ENCODE results near the gene AFG3L2. TPM values are rescaled to one million over a fixed set of nuclear protein-coding genes. Genes with fewer than 3 reads are reported as not detected.
A peak's percentile ranks its signal among the peaks of the same experiment; 100 is the strongest.

The AFG3L2 gene
- total and polyA plus RNA-seq, 2 experiments from 2014 or later, result 44.1 to 60.8 TPM

DNA sequence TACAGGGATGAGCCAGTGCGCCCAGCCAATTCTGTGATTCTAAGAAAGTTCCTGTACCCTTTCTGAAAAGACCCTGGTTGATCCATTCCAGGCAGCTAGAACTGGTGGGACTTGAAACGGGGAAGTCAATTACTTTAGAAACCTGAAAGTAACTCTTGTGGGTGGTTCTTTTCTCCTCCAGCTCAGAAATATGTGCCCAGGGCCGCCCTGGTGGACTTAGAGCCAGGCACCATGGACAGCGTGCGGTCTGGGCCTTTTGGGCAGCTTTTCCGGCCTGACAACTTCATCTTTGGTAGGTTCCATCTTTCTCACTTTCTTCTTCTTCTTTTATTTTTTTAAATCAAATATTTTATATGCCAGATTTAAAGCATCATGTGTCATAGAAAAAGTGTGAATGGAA, 66.3 kb downstream of the AFG3L2 start:
- Histone ChIP-seq H3K4me3 (no peak overlapping the region), H2AFZ (no peak overlapping the region), H3K79me2 (peaks cover 24% of the 10 kb centered on the region), H3K36me3 (replicated peaks; ENCODE audit: insufficient read depth, low read depth) (no peaks in the 10 kb centered on the region), H4K20me1 (ENCODE audit: insufficient read depth, poor library complexity, severe bottlenecking) (no peaks in the 10 kb centered on the region), H3K9me3 (ENCODE audit: low read depth) (peaks cover 9% of the 10 kb centered on the region), H3K4me2 (no peak overlapping the region), H3K9me2 (replicated peaks; ENCODE audit: insufficient read depth) (no peaks in the 10 kb centered on the region), H3K4me1 (ENCODE audit: insufficient read depth) (peaks cover 15% of the 10 kb centered on the region), H3K27ac (no peak overlapping the region), H3K27me3 (peaks cover 16% of the 10 kb centered on the region)
- 92% methylated on average over 6 of the region's 6 CpGs for WGBS (ENCODE audit: low lambda C conversion rate, missing lambda C conversion rate)
- DNase-seq (ENCODE audit: low spot score), result no peak
- no peak for TF ChIP-seq CTCF (IDR thresholded peaks at IDR 0.05; ENCODE audit: poor library complexity)
- no peak for TF ChIP-seq EZH2phosphoT487 (IDR thresholded peaks at IDR 0.05; ENCODE audit: low read depth, severe bottlenecking, unreplicated experiment)
- no peak for TF ChIP-seq EZH2 (IDR thresholded peaks at IDR 0.05; ENCODE audit: borderline replicate concordance)

DNA sequence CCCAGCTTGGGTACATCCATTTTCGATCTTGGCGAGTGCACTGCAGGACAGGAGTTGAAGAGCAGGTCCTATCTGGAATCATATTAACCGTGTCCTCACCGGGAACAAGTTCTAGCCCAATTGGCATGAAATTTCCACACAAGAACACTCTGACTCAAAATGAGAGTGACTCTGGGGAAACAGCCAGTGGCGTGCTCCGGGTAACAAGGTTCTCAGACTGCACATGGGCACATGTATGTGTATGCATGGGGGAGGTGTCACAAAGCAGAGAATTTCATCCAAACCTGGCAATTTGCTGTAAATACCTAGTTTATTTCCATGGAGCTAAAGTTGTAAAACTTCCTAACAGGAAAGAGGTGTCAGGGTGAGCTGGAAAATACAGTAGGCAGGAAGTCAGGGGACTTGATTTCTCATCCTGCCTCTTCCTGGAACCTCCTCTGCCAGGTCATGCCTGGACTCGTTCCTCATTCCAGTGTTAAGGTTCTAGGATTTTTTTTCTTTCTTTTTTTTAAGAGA, 67.3 kb downstream of the AFG3L2 start:
- H3K4me3 ChIP-seq, result peak overlapping the region; percentile 0
- TF ChIP-seq CTCF (IDR thresholded peaks at IDR 0.05; ENCODE audit: poor library complexity) (no peak), EZH2phosphoT487 (IDR thresholded peaks at IDR 0.05; ENCODE audit: low read depth, severe bottlenecking, unreplicated experiment) (no peak), EZH2 (IDR thresholded peaks at IDR 0.05; ENCODE audit: borderline replicate concordance) (no peak)
- H3K27ac ChIP-seq, result no peak overlapping the region
- H3K4me2 ChIP-seq, result peak overlapping the region; percentile 84
- H3K4me1 ChIP-seq (ENCODE audit: insufficient read depth), result peaks cover 15% of the 10 kb centered on the region
- WGBS (ENCODE audit: low lambda C conversion rate, missing lambda C conversion rate), result 62% methylated on average over 7 of the region's 7 CpGs
- H3K79me2 ChIP-seq, result peaks cover 24% of the 10 kb centered on the region
- peaks cover 9% of the 10 kb centered on the region for H3K9me3 ChIP-seq (ENCODE audit: low read depth)
- DNase-seq (ENCODE audit: low spot score), result no peak
- H4K20me1 ChIP-seq (ENCODE audit: insufficient read depth, poor library complexity, severe bottlenecking), result no peaks in the 10 kb centered on the region
- peaks cover 16% of the 10 kb centered on the region for H3K27me3 ChIP-seq
- H3K9me2 ChIP-seq (replicated peaks; ENCODE audit: insufficient read depth), result no peaks in the 10 kb centered on the region
- no peak overlapping the region for H2AFZ ChIP-seq
- H3K36me3 ChIP-seq (replicated peaks; ENCODE audit: insufficient read depth, low read depth), result no peaks in the 10 kb centered on the region

GRCh38 chr18:12308386-12309100, 68.5 kb downstream of the AFG3L2 start:
- Histone ChIP-seq H3K4me2 (peak overlapping the region; percentile 84), H2AFZ (peak overlapping the region; percentile 83), H3K27ac (peak overlapping the region; percentile 98), H3K4me1 (ENCODE audit: insufficient read depth) (peaks cover 15% of the 10 kb centered on the region), H4K20me1 (ENCODE audit: insufficient read depth, poor library complexity, severe bottlenecking) (no peaks in the 10 kb centered on the region), H3K79me2 (peaks cover 24% of the 10 kb centered on the region), H3K4me3 (peak overlapping the region; percentile 94), H3K36me3 (replicated peaks; ENCODE audit: insufficient read depth, low read depth) (no peaks in the 10 kb centered on the region), H3K27me3 (peaks cover 16% of the 10 kb centered on the region), H3K9me2 (replicated peaks; ENCODE audit: insufficient read depth) (no peaks in the 10 kb centered on the region), H3K9me3 (ENCODE audit: low read depth) (peaks cover 9% of the 10 kb centered on the region)
- TF ChIP-seq CTCF (IDR thresholded peaks at IDR 0.05; ENCODE audit: poor library complexity), result no peak
- TF ChIP-seq EZH2 (IDR thresholded peaks at IDR 0.05; ENCODE audit: borderline replicate concordance), result no peak
- no peak for TF ChIP-seq EZH2phosphoT487 (IDR thresholded peaks at IDR 0.05; ENCODE audit: low read depth, severe bottlenecking, unreplicated experiment)
- DNase-seq (ENCODE audit: low spot score), result peak; percentile 91
- under 1% methylated on average over 60 of the region's 81 CpGs for WGBS (ENCODE audit: low lambda C conversion rate, missing lambda C conversion rate)
